HEK293T (cell line): ENCODE measurements around the gene IRS1.

Source experiments
- CTCF ChIA-PET: fragments of 350-600 bp; formaldehyde crosslinking; extraction: SDS; loops from one replicate; lab custom pipeline; 2021; ENCODE audit warnings: antibody characterized with exemption, inconsistent platforms; lab: Yijun Ruan, JAX
- POLR2A ChIA-PET: fragments of 350-600 bp; formaldehyde crosslinking; extraction: SDS; loops from one replicate; lab custom pipeline; 2020; ENCODE audit warnings: antibody characterized with exemption, inconsistent platforms; lab: Yijun Ruan, JAX
- DNase-seq: peaks from one replicate; pipeline ENCODE4 v3.0.0; 2012; ENCODE audit warnings: mixed read lengths; ENCODE audit errors: extremely low spot score
- ARNT ChIP-seq: fragments of 450-650 bp; IDR thresholded peaks from 2 replicates; pipeline ENCODE4 v1.6.1; 2017; ENCODE audit warnings: mild to moderate bottlenecking
- BHLHE40 ChIP-seq: fragments of 450-650 bp; IDR thresholded peaks from 2 replicates; pipeline ENCODE4 v1.6.1; 2016; ENCODE audit warnings: mild to moderate bottlenecking, moderate library complexity, borderline replicate concordance
- CTBP1 ChIP-seq: fragments of 450-650 bp; IDR thresholded peaks from 2 replicates; pipeline ENCODE4 v1.6.1; 2016; ENCODE audit warnings: borderline replicate concordance
- ELF4 ChIP-seq: fragments of 450-650 bp; IDR thresholded peaks from 2 replicates; pipeline ENCODE4 v1.6.1; 2017; ENCODE audit warnings: antibody characterized with exemption
- FOXA1 ChIP-seq: fragments of 450-650 bp; IDR thresholded peaks from 2 replicates; pipeline ENCODE4 v1.6.1; 2016; ENCODE audit warnings: mild to moderate bottlenecking
- FOXK2 ChIP-seq: fragments of 450-650 bp; IDR thresholded peaks from 2 replicates; pipeline ENCODE4 v1.6.1; 2016; ENCODE audit warnings: mild to moderate bottlenecking
- FOXM1 ChIP-seq: fragments of 450-650 bp; IDR thresholded peaks from 2 replicates; pipeline ENCODE4 v1.6.1; 2017; ENCODE audit warnings: mild to moderate bottlenecking, borderline replicate concordance
- HDGF ChIP-seq: fragments of 450-650 bp; IDR thresholded peaks from 2 replicates; pipeline ENCODE4 v1.6.1; 2017; ENCODE audit warnings: antibody characterized with exemption, borderline replicate concordance
- L3MBTL2 ChIP-seq: fragments of 450-650 bp; conservative IDR thresholded peaks from 2 replicates; pipeline ENCODE4 v1.6.1; 2016; ENCODE audit warnings: mild to moderate bottlenecking
- LEF1 ChIP-seq: fragments of 450-650 bp; IDR thresholded peaks from 2 replicates; pipeline ENCODE4 v1.6.1; 2017; ENCODE audit warnings: mild to moderate bottlenecking, borderline replicate concordance
- NFRKB ChIP-seq: fragments of 450-650 bp; IDR thresholded peaks from 2 replicates; pipeline ENCODE4 v1.6.1; 2016; ENCODE audit warnings: mild to moderate bottlenecking, moderate library complexity
- PKNOX1 ChIP-seq: fragments of 450-650 bp; IDR thresholded peaks from 2 replicates; pipeline ENCODE4 v1.6.1; 2016
- SP1 ChIP-seq: fragments of 450-650 bp; IDR thresholded peaks from 2 replicates; pipeline ENCODE4 v1.6.1; 2017
- SUZ12 ChIP-seq: fragments of 450-650 bp; IDR thresholded peaks from 2 replicates; pipeline ENCODE4 v1.6.1; 2016; ENCODE audit warnings: mild to moderate bottlenecking
- TARDBP ChIP-seq: fragments of 450-650 bp; IDR thresholded peaks from 2 replicates; pipeline ENCODE4 v1.6.1; 2016
- ZNF384 ChIP-seq: fragments of 450-650 bp; IDR thresholded peaks from 2 replicates; pipeline ENCODE4 v1.6.1; 2016

Gene IRS1

GRCh38 chr2:226738821-226739544 lies 60.6 kb downstream of the IRS1 start:
- POLR2A ChIA-PET: no interaction called here
- no peak for TF ChIP-seq FOXK2
- no peak for TF ChIP-seq FOXM1
- no peak for TF ChIP-seq L3MBTL2
- TF ChIP-seq ZNF384: no peak
- TF ChIP-seq PKNOX1: no peak
- no peak for TF ChIP-seq FOXA1
- TF ChIP-seq HDGF: no peak
- TF ChIP-seq ELF4: no peak
- no peak for TF ChIP-seq NFRKB
- CTCF ChIA-PET: interaction anchor here (0.6 kb wide), 1 partner anchor 11 kb away, joined by 4 read pairs; no protein-coding TSS in a partner anchor
- DNase-seq: no peak

- TF ChIP-seq NFRKB (no peak), SUZ12 (no peak), TARDBP (no peak), PKNOX1 (no peak), ELF4 (no peak), LEF1 (no peak), FOXK2 (no peak), BHLHE40 (no peak), SP1 (no peak), L3MBTL2 (no peak), ZNF384 (no peak), ARNT (no peak), FOXM1 (no peak), FOXA1 (no peak), HDGF (no peak), CTBP1 (no peak)
- POLR2A ChIA-PET: no interaction called here
- CTCF ChIA-PET: no interaction called here
- no peak for DNase-seq
These were observed 61.3 kb downstream of the IRS1 start for GRCh38 chr2:226738191-226738820.

GRCh38 chr2:226736382-226736781 lies 63.2 kb downstream of the IRS1 start:
- DNase-seq: no peak
- TF ChIP-seq SUZ12 (no peak), FOXA1 (no peak), TARDBP (no peak), PKNOX1 (no peak), L3MBTL2 (no peak), HDGF (no peak), SP1 (no peak), CTBP1 (no peak), ARNT (no peak), FOXM1 (no peak), ELF4 (no peak), FOXK2 (no peak), ZNF384 (no peak), LEF1 (no peak), NFRKB (no peak)
- ChIA-PET CTCF (no interaction called here), POLR2A (no interaction called here)

- DNase-seq: no peak
- ChIA-PET POLR2A (no interaction called here), CTCF (interaction anchor here (0.8 kb wide), 1 partner anchor 8 kb away, joined by 3 read pairs; no protein-coding TSS in a partner anchor)
- TF ChIP-seq HDGF (no peak), FOXK2 (no peak), CTBP1 (no peak), L3MBTL2 (no peak), FOXA1 (no peak), BHLHE40 (no peak), FOXM1 (no peak), LEF1 (no peak), ARNT (no peak), SUZ12 (no peak), TARDBP (no peak), ELF4 (no peak), SP1 (no peak), PKNOX1 (no peak), NFRKB (no peak), ZNF384 (no peak)
These were observed 65.6 kb downstream of the IRS1 start for GRCh38 chr2:226733927-226734564.
